Fibroblast of lung (primary cell): ENCODE measurements around the gene OR2AG2. TPM values are rescaled to one million over a fixed set of nuclear protein-coding genes. Genes with fewer than 3 reads are reported as not detected.

Source experiments
- DNase-seq, 2 donors: peaks; one replicate each; pipeline versions ENCODE4 v3.0.0 to v3.0.0-alpha.2; 2010; ENCODE audit warnings: low read depth in 2 of 2
- H2AFZ ChIP-seq: 2 replicates; pipeline ENCODE4 v1.5.1; 2012; ENCODE audit warnings: low read length, control low read depth, inconsistent platforms
- H3K27ac ChIP-seq: 2 replicates; pipeline ENCODE4 v1.5.1; 2011; ENCODE audit warnings: low read length, control low read depth; ENCODE audit not compliant: insufficient read depth
- H3K27me3 ChIP-seq: 2 replicates; pipeline ENCODE4 v1.5.1; 2011; ENCODE audit warnings: mild to moderate bottlenecking, low read length; ENCODE audit not compliant: control insufficient read depth, insufficient read depth
- H3K36me3 ChIP-seq: 2 replicates; pipeline ENCODE4 v1.5.1; 2011; ENCODE audit warnings: low read length; ENCODE audit not compliant: control insufficient read depth, insufficient read depth
- H3K4me1 ChIP-seq: 2 replicates; pipeline ENCODE4 v1.5.1; 2011; ENCODE audit warnings: low read length; ENCODE audit not compliant: control insufficient read depth, insufficient read depth; ENCODE audit errors: extremely low read depth
- H3K4me2 ChIP-seq: 2 replicates; pipeline ENCODE4 v1.5.1; 2011; ENCODE audit warnings: low read length, control low read depth; ENCODE audit not compliant: insufficient read depth; ENCODE audit errors: extremely low read depth
- H3K4me3 ChIP-seq, 4 experiments: fragments of 200-600 bp in 1 of 4; sonication (generic) in 1 of 4; replicated peaks in 1 of 4; 2 replicates each; pipeline ENCODE4 v1.5.1; 2011 to 2016; ENCODE audit warnings: low read length in 4 of 4, low read depth in 3 of 4, mild to moderate bottlenecking in 3 of 4, control low read depth in 2 of 4, inconsistent platforms in 1 of 4, mixed read lengths in 1 of 4; ENCODE audit not compliant: insufficient read depth in 1 of 4; ENCODE audit errors: control extremely low read depth in 1 of 4
- H3K79me2 ChIP-seq: 2 replicates; pipeline ENCODE4 v1.5.1; 2012; ENCODE audit warnings: mild to moderate bottlenecking, low read length, inconsistent platforms; ENCODE audit not compliant: control insufficient read depth, insufficient read depth
- H3K9ac ChIP-seq: 2 replicates; pipeline ENCODE4 v1.5.1; 2011; ENCODE audit warnings: mild to moderate bottlenecking, low read length, control low read depth; ENCODE audit not compliant: insufficient read depth
- H3K9me3 ChIP-seq: 2 replicates; pipeline ENCODE4 v1.5.1; 2012; ENCODE audit warnings: low read depth, low read length; ENCODE audit not compliant: control insufficient read depth, insufficient read depth
- H4K20me1 ChIP-seq: 2 replicates; pipeline ENCODE4 v1.5.1; 2011; ENCODE audit warnings: low read length; ENCODE audit not compliant: control insufficient read depth, insufficient read depth; ENCODE audit errors: extremely low read depth
- EZH2 ChIP-seq: IDR thresholded peaks from 2 replicates; pipeline ENCODE4 v1.5.1; 2012; ENCODE audit warnings: low read length, control low read depth, mild to moderate bottlenecking; ENCODE audit errors: missing control alignments
- polyA plus RNA-seq, 2 donors: library from polyadenylated mRNA; depleted of rRNA in 1 of 2; stranded (reverse) in 1 of 2; unstranded in 1 of 2; fragments of >200 nt; gene quantifications; 2 replicates each; pipeline ENCODE4 v1.2.1, GENCODE V29; 2011 to 2012; ENCODE audit warnings: missing spikeins in 1 of 2
- total RNA-seq: library from RNA; depleted of rRNA; stranded (reverse); fragments of >200 nt; gene quantifications from 2 replicates; pipeline ENCODE4 v1.2.1, GENCODE V29; 2014
- TF ChIP-seq, protein P1 (sequence below), 2 donors: IDR thresholded peaks in 1 of 2; conservative IDR thresholded peaks in 1 of 2; 1 replicate in 1 of 2; 2 replicates in 1 of 2; pipeline ENCODE4 v1.5.1; 2011 to 2012; ENCODE audit warnings: low read length in 2 of 2, control low read depth in 1 of 2, inconsistent platforms in 1 of 2, low read depth in 1 of 2, mild to moderate bottlenecking in 1 of 2

The OR2AG2 gene
- total and polyA plus RNA-seq, 2 donors (not counting 1 experiment from before 2014, with no cell fraction given), result under 0.01 to 0.03 TPM

- DNase-seq, result peak in 1 of 2 donors; percentile 13
- Histone ChIP-seq H3K9me3 (no peaks in the 10 kb centered on the region), H4K20me1 (no peaks in the 10 kb centered on the region), H3K79me2 (no peaks in the 10 kb centered on the region), H3K9ac (no peak overlapping the region), H3K36me3 (no peaks in the 10 kb centered on the region), H3K4me3 (no peak overlapping the region), H2AFZ (no peak overlapping the region), H3K4me1 (no peaks in the 10 kb centered on the region), H3K27me3 (no peaks in the 10 kb centered on the region), H3K27ac (no peak overlapping the region), H3K4me2 (no peak overlapping the region)
- TF ChIP-seq, protein P1, sequence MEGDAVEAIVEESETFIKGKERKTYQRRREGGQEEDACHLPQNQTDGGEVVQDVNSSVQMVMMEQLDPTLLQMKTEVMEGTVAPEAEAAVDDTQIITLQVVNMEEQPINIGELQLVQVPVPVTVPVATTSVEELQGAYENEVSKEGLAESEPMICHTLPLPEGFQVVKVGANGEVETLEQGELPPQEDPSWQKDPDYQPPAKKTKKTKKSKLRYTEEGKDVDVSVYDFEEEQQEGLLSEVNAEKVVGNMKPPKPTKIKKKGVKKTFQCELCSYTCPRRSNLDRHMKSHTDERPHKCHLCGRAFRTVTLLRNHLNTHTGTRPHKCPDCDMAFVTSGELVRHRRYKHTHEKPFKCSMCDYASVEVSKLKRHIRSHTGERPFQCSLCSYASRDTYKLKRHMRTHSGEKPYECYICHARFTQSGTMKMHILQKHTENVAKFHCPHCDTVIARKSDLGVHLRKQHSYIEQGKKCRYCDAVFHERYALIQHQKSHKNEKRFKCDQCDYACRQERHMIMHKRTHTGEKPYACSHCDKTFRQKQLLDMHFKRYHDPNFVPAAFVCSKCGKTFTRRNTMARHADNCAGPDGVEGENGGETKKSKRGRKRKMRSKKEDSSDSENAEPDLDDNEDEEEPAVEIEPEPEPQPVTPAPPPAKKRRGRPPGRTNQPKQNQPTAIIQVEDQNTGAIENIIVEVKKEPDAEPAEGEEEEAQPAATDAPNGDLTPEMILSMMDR (conservative IDR thresholded peaks at IDR 0.05 in 1 of 2, IDR thresholded peaks at IDR 0.05 in 1 of 2; ENCODE audit: low read depth in 1 of 2, low read length in 2 of 2), result no peak
- TF ChIP-seq EZH2, result no peak
Measured at GRCh38 chr11:6735306-6735705, 36.5 kb downstream of the OR2AG2 start.

DNA sequence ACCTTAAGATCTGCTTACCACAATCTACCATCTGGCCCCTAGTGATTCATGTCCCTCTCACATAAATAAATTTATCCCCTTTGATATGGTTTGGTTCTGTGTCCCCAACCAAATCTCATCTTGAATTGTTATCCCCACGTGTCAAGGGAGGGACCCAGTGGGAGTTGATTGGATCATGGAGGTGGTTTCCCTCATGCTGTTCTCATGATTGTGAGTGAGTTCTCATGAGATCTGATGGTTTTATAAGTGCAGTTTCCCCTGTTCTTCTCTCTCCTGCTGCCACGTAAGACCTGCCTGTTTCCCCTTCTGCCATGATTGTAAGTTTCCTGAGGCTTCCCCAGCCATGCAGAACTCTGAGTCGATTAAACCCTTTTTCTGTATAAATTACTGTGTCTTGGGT, 37.2 kb downstream of the OR2AG2 start:
- Histone ChIP-seq H2AFZ (no peak overlapping the region), H3K4me1 (no peaks in the 10 kb centered on the region), H3K9me3 (no peaks in the 10 kb centered on the region), H3K27ac (no peak overlapping the region), H3K27me3 (no peaks in the 10 kb centered on the region), H3K36me3 (no peaks in the 10 kb centered on the region), H3K9ac (no peak overlapping the region), H3K79me2 (no peaks in the 10 kb centered on the region), H3K4me2 (no peak overlapping the region), H4K20me1 (no peaks in the 10 kb centered on the region), H3K4me3 (no peak overlapping the region)
- TF ChIP-seq, protein P1 (conservative IDR thresholded peaks at IDR 0.05 in 1 of 2, IDR thresholded peaks at IDR 0.05 in 1 of 2; ENCODE audit: low read depth in 1 of 2, low read length in 2 of 2), result no peak
- no peak for TF ChIP-seq EZH2
- DNase-seq, result no peak

DNA sequence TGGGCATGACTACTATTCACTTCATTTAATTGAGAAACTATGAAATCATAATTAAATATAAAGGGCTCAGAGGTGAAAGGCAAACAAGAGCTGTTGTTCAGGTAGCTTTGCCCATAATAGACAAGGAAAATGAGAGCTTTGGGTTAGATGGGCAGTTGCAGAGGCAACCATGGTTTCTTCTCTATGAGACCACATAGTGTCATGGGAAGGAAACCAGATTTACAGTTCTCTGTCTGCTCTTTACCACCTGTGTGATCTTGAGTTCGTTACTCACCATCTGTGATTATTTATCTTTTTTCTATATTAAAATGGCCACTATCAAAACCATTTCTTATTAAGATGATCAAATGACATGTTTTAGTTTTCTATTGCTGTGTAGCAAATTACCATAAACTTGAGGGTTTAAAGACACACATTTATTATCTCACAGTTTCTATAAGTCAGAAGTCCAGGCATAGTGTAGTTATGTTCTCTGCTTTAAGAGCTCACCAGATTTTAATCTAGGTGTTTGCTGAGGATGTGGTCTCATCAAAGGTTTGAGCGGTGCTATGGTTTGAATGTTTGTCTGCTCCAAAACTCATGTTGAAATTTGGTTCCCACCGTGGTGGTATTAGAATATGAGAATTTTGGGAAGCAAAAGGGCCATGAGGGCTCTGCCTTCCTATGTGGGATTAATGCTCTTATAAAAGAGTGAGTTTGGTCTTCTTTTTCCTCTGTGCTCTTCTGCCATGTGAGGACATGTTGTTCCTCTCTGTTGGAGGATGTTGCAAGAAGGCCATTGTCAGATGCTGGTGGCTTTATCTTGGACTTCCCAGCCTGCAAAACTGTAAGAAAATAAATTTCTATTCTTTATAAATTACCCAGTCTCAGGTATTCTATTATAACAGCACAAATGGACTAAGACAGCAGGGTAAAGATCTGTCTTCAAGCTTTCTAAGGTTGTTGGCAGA, 38.2 kb downstream of the OR2AG2 start:
- no peaks in the 10 kb centered on the region for H3K9me3 ChIP-seq
- no peak overlapping the region for H3K4me3 ChIP-seq
- H2AFZ ChIP-seq, result no peak overlapping the region
- H3K36me3 ChIP-seq, result no peaks in the 10 kb centered on the region
- no peak overlapping the region for H3K9ac ChIP-seq
- no peaks in the 10 kb centered on the region for H4K20me1 ChIP-seq
- no peak overlapping the region for H3K4me2 ChIP-seq
- TF ChIP-seq EZH2, result no peak
- TF ChIP-seq, protein P1 (conservative IDR thresholded peaks at IDR 0.05 in 1 of 2, IDR thresholded peaks at IDR 0.05 in 1 of 2; ENCODE audit: low read depth in 1 of 2, low read length in 2 of 2), result no peak
- no peak overlapping the region for H3K27ac ChIP-seq
- H3K27me3 ChIP-seq, result no peaks in the 10 kb centered on the region
- no peaks in the 10 kb centered on the region for H3K4me1 ChIP-seq
- DNase-seq, result no peak
- H3K79me2 ChIP-seq, result no peaks in the 10 kb centered on the region
